GM18498 (cell line): ENCODE data around the gene SLC22A2.
A peak's percentile ranks its signal among the peaks of the same experiment; 100 is the strongest.

Source experiments
- ATAC-seq: cut with Tn5 transposase; IDR thresholded peaks from one replicate; pipeline ENCODE4 v1.9.1; 2021; ENCODE audit warnings: mild to moderate bottlenecking, moderate library complexity; ENCODE audit not compliant: unreplicated experiment

SLC22A2 gene

DNA sequence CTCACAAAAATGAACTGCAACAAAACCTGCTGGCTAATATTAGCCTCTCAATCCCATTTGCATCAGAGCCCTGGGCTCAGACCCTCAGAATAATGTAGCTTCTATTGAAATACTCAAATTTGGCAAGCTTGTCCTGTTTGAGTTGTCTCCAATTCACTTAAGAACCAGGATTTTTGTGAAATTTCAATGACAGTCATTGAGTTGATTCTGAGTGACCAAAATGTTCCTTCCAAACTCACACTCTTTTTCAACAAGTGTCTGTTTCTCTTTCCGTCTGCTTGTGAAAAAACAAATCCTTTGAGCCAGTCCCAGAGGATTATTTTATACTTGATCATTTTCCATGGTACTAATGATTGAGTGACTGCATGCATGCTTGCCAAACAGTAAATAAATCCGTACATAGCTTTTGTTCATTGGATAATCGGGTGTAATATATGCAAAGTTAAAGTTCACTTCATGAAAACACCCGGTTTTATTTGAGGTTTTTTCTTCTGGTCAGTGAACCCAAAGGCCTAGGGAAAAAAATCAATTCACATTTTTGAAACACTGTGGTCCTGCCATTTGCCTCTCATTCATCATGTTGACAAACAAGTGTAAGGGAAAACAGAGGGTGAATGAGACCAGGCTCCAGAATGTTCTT lies 16.4 kb upstream of the SLC22A2 start:
- ATAC-seq = no peak

GRCh38 chr6:160273750-160274149 lies 15.1 kb upstream of the SLC22A2 start:
- ATAC-seq = no peak

DNA sequence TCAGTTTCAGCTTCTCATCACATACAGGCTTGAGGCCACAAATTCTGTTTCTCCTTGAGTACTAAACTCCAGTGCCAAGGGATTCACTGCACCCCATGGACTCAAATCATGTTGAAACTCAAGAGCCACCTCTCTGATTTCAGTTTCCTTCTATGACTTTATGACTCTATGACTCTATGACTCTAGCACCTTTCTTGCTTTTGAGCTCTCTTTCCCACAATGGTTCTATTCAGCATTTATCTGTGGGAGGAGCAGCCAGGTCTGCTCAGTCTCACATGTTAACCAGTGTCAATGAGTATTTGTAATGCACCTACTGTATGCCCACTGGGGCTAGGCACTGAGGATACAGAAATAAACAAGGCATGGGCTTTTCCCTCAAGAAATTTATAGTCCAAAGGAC lies 14.6 kb upstream of the SLC22A2 start:
- ATAC-seq = no peak

DNA sequence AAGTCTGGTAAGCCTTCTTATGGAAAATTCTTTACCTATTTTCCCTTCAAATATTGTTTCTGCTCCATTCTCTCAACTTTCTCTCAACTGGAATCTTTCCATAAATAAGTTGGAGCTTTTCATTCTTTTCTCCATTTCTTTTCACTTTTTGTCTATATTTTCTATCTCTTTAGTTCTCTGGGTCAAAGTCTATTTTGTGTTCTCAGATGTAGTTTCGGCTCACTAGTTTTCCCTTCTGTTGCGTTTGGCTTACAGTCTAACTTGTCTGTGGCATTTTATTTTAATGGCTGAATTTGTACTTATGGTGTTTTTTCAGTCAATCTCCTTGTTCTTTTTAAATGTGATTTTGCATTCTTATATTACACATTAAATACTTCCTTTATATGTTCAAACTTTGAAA lies 14.1 kb upstream of the SLC22A2 start:
- no peak for ATAC-seq

DNA sequence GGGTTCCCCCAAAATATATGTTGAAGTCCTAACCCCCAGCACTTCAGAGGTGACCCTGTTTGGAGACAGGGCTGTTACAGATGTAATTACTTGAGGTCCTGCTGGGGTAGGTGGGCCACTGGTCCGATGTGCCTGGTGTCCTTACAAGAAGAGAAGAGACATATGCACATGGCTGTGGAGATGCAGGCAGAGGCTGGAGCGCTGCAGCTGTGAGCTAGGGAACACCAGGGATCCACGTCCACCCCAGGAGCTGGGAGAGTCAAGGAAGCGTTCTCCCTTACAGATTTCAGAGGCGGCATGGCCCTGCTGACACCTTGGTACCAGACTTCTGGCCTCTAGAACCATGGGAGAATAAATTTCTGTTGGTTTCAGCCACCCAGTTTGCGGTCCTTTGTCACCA lies 11.7 kb upstream of the SLC22A2 start:
- no peak for ATAC-seq

DNA sequence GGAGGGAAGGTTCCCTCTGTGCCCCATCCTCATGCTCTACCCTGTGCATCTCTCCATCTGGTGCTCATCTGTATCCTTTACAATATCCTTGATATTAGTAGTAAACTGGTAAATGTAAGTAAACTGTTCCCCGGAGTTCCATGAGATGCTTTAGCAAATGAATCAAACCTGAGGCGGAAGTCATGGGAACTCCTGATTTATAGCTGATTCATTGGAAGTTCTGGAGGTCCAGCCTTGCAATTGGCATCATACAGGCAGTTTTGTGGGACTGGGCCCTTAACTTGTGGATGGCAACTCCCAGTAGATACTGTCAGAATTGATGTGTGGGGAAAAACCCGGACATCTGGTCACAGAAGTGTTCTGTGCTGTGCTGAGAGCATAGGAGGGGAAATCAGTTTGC lies 11.2 kb upstream of the SLC22A2 start:
- ATAC-seq = no peak

- no peak for ATAC-seq
Measured at GRCh38 chr6:160269023-160269521, 10.5 kb upstream of the SLC22A2 start.

DNA sequence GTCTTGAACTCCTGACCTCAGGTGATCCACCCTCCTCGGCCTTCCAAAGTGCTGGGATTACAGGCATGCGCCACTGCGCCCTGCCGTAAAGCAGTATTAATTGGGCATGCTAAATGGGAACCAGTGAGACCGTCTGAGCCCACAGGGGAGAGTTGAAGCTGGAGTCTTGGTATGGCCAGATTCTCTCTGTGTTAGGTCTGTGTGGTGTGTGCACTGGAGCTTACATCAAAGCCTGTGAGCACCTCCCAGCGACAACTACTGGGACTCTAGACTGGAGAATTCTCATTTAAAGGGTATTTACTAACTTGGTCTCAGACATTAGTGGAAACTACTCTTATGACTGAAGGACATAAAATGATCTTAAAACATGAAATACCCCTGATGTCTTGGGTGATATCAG lies 8.5 kb upstream of the SLC22A2 start:
- ATAC-seq = no peak

DNA sequence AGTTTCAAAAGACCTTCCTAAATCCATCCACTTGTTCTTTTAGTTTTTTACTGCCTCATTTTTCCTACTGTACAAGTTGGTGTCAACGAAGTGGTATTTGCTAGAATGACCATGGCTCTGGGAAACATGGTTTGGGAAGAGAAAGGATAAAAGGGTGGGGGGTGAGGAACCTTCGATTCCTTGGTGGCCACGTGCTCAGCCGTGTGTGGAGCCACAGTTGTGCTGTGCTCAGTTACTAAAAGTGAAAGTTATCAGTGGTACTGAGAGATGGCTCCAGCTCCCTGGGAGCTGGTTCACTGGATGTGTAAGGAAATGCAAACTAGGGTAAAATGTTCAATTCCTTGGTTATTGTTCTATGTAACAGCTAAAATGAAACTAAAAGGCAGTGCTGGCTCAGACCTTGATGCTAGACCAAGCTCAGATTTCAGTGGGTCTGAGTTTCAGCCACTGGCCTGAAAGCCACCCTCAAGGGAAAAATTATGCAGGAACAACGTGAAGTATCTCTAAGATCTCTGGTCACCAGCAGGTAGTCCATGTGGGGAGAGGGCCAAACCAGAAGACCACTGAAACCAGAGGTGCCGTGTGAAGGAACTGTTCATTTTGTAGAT lies 7.4 kb upstream of the SLC22A2 start:
- ATAC-seq = peak; percentile 77

- ATAC-seq = no peak
Measured at GRCh38 chr6:160264061-160264612, 5.5 kb upstream of the SLC22A2 start.

DNA sequence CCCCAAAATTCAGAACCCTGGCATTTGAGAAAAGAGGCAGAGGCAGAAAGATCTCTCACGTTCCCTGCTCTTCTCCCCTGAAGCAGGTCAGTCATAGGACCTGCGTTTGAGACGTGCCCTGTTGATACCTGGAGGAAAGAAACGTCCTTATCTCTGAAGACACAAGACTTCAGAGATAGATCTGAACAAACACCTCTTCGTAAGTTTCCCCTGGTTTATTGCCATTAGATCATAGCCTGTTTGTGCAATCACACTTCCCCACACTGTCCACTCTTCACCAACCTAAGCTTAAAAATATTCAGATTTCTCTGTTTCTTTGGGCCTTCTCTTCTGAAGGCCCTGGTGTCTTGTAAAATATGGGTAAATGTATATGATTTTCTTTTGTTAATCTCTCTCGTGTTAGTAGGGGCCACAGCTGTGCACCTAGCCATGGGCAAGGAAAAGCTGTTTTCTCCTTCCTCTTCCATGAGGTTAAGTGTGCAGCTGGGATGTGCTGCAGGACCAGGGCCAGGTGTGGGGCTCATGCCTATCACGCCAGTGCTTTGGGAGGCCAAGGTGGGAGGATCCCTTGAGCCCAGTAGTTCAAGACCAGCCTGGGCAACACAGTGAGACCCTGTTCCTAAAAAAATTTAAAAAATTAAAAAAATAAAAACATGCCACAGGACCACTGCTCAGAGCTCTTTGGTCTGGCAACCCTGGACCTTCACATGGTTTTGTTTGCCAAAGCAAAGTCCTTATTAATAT lies 4.7 kb upstream of the SLC22A2 start:
- ATAC-seq = no peak

DNA sequence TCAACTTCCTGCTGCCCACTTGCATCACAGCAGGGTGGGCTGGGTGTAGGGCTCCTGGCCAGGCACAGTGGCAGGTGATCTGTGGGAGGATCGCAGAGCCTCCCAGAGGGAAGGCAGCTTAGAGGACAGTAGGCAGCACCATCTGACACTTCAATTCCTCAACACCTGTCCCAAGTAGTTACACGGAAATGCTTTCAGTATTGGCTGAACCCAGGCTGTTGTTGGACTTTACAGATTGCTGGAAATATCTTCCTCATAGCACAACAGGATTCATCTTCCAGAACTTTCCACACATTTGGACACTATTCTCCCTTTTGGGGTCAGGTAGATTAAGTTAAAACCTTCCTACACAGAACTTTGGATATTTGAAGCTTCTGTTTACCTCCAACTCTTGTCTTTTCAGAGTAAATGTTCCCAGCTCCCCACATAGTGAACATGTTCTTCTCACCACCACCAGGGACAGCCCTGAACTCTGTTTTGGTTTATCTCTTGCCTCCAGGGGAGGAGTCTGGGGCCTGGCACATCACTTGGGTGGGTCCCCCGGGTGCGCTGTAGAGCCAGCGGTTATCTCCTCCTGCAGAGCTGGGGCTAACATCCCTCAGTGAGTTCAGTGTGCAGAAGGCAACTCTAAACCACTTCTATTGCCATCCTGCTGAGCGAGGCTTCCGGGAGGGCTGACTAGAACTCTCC lies 3.5 kb upstream of the SLC22A2 start:
- no peak for ATAC-seq

- no peak for ATAC-seq
Measured at GRCh38 chr6:160260803-160261450, 2.3 kb upstream of the SLC22A2 start.

DNA sequence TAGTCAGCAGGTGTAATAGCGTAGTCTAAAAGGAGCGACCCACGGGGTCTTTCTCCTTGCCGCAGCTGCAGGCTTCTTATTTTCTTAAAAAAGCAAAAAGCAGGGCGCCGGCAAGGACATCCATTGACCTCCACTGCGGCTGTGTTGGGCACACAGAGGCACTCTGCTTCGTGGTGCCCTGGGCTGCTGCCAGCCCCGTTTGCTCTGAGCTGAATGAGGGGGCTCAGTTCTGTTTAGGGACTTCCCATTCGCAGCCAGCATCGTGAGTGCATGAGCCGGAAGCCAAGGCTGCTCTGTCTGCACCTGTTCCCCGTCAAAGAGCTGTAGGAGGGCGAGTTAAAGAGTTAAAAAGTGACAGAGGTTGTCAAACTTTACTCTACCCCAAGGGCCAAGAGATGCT lies 1.7 kb upstream of the SLC22A2 start:
- ATAC-seq = no peak

DNA sequence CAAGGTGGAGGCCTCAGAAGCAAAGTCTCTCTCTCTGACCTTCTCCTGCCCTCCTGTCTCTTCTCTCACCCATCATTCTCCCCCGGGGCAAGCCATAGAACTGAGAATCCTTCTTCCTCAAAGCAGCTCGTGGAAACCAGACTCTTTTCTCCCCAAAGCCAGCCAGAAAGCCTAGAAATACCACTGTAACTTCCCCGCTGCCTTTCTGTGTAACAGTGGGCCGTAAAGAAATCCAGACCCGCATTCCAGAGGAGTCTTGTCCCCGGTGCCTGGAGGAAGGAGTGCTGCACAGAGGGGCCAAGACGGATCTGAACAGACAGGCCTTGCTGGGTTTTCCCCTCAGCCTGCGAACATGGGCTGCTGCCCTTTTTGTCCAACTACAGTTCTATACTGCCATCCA lies 977 bp upstream of the SLC22A2 start:
- no peak for ATAC-seq

- no peak for ATAC-seq
Measured at GRCh38 chr6:160259143-160259425, 463 bp upstream of the SLC22A2 start.

GRCh38 chr6:160256445-160256844 lies 2.2 kb downstream of the SLC22A2 start:
- no peak for ATAC-seq

DNA sequence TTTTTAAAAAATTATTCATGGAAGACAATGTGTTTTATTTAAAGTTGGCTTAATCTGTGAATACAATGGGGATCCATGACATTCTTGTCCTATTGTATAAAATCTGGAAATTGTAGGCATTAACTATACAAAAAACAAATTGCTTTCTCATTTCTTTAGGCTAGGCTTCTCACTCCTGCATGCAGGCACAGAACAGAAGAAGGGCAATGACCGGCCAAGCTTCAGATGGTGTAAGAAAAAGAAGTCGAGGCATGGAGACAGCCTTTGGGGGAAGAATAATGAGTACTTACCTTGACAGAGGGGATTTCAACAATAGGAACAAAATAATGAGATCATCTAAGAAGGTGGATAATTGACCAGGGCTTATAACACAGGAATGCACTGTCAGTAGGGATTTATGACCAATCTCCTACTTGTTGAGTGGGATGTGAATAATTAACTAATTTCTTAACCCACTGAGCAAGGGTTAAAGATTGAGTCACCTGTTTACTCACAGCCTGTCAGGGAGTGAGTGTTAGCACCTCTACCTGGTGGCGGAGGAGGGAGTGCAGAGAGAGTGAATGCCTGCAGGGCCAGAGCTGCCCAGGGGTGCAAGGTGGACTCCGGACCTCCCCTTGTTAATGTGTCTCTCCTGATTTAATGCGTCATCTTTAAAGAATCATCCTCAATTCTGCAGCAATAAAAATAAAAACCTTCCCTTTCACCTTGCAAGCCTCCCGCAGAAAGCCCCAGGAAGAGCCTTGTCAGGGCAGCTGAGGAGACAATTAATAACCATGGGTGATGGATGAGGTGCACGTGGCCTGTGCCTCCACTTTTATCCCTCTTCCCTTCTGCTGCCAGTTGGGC lies 3.9 kb downstream of the SLC22A2 start:
- ATAC-seq = no peak

DNA sequence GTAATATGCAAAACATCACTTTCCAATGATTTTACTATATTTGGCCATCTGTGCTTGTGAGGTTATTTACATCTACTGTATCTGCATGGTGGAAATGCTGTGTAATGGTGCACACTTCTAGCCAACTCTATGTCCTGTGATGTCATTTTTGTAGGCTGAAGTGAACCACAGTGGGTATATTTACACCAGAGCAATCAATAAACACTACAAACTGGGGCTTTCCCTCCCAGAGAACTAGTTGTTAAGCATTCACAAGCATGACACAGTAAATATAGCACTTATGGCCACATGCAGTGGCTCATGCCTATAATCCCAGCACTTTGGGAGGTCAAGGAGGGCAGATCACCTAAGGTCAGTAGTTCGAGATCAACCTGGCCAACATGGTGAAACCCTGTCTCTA lies 4.9 kb downstream of the SLC22A2 start:
- ATAC-seq = no peak

GRCh38 chr6:160253292-160253691 lies 5.3 kb downstream of the SLC22A2 start:
- no peak for ATAC-seq
